ENCODE data around the gene P2RX1.

Gene P2RX1

GRCh38 chr17:3921502-3922319, 5.4 kb upstream of the P2RX1 start:
- Histone ChIP-seq H3K36me3 (replicated peaks; ENCODE audit: insufficient read depth, low read length) (no peaks in the 10 kb centered on the region), H2AFZ (ENCODE audit: low read length) (no peak overlapping the region), H3K9me3 (replicated peaks; ENCODE audit: insufficient read depth, low read length) (no peaks in the 10 kb centered on the region), H3K79me2 (ENCODE audit: low read length) (no peaks in the 10 kb centered on the region), H4K20me1 (ENCODE audit: insufficient read depth, low read length) (no peaks in the 10 kb centered on the region), H3F3A (ENCODE audit: insufficient read depth, low read length) (peaks cover 22% of the 10 kb centered on the region; the same call in 1 of the 2 replicates), H3K9me2 (replicated peaks; ENCODE audit: insufficient read depth, low read length) (no peaks in the 10 kb centered on the region), H3K27me3 (replicated peaks; ENCODE audit: insufficient read depth, low read length) (no peaks in the 10 kb centered on the region), H3K4me2 (ENCODE audit: low read depth, low read length) (no peak overlapping the region), H3K9ac (ENCODE audit: low read length) (no peak overlapping the region), H3K4me3 (ENCODE audit: low read length) (no peak overlapping the region), H3K27ac (ENCODE audit: low read length) (no peak overlapping the region), H3K4me1 (ENCODE audit: low read length) (peaks cover 7% of the 10 kb centered on the region)
- no peak for TF ChIP-seq EZH2 (optimal IDR thresholded peaks at IDR 0.05; ENCODE audit: low read depth, low read length)
- no peak for TF ChIP-seq CTCF (IDR thresholded peaks at IDR 0.05; ENCODE audit: low read length)
- no peak for TF ChIP-seq EZH2phosphoT487 (IDR thresholded peaks at IDR 0.05; ENCODE audit: low read length)
- no peak for DNase-seq

- peaks cover 2% of the 10 kb centered on the region for H3K79me2 ChIP-seq (ENCODE audit: low read length)
- H3K36me3 ChIP-seq (replicated peaks; ENCODE audit: insufficient read depth, low read length), result no peaks in the 10 kb centered on the region
- no peak overlapping the region for H2AFZ ChIP-seq (ENCODE audit: low read length)
- H4K20me1 ChIP-seq (ENCODE audit: insufficient read depth, low read length), result no peaks in the 10 kb centered on the region
- no peaks in the 10 kb centered on the region for H3K9me3 ChIP-seq (replicated peaks; ENCODE audit: insufficient read depth, low read length)
- no peak overlapping the region for H3K4me3 ChIP-seq (ENCODE audit: low read length)
- no peak overlapping the region for H3K4me2 ChIP-seq (ENCODE audit: low read depth, low read length)
- peaks cover 10% of the 10 kb centered on the region for H3K4me1 ChIP-seq (ENCODE audit: low read length)
- H3K27ac ChIP-seq (ENCODE audit: low read length), result no peak overlapping the region
- H3K9ac ChIP-seq (ENCODE audit: low read length), result no peak overlapping the region
- TF ChIP-seq EZH2phosphoT487 (IDR thresholded peaks at IDR 0.05; ENCODE audit: low read length) (no peak), EZH2 (optimal IDR thresholded peaks at IDR 0.05; ENCODE audit: low read depth, low read length) (no peak), CTCF (IDR thresholded peaks at IDR 0.05; ENCODE audit: low read length) (no peak)
- no peaks in the 10 kb centered on the region for H3K9me2 ChIP-seq (replicated peaks; ENCODE audit: insufficient read depth, low read length)
- H3K27me3 ChIP-seq (replicated peaks; ENCODE audit: insufficient read depth, low read length), result no peaks in the 10 kb centered on the region
- no peak for DNase-seq
- H3F3A ChIP-seq (ENCODE audit: insufficient read depth, low read length), result peaks cover 24% of the 10 kb centered on the region; the same call in 1 of the 2 replicates
Measured at GRCh38 chr17:3921006-3921405, 4.7 kb upstream of the P2RX1 start.

- no peak for TF ChIP-seq EZH2phosphoT487 (IDR thresholded peaks at IDR 0.05; ENCODE audit: low read length)
- no peak for TF ChIP-seq EZH2 (optimal IDR thresholded peaks at IDR 0.05; ENCODE audit: low read depth, low read length)
- TF ChIP-seq CTCF (IDR thresholded peaks at IDR 0.05; ENCODE audit: low read length), result no peak
- Histone ChIP-seq H4K20me1 (ENCODE audit: insufficient read depth, low read length) (no peaks in the 10 kb centered on the region), H3F3A (ENCODE audit: insufficient read depth, low read length) (peaks cover 30% of the 10 kb centered on the region), H3K9ac (ENCODE audit: low read length) (no peak overlapping the region), H3K79me2 (ENCODE audit: low read length) (peaks cover 21% of the 10 kb centered on the region), H3K27ac (ENCODE audit: low read length) (no peak overlapping the region), H3K4me2 (ENCODE audit: low read depth, low read length) (no peak overlapping the region), H3K9me2 (replicated peaks; ENCODE audit: insufficient read depth, low read length) (no peaks in the 10 kb centered on the region), H3K4me1 (ENCODE audit: low read length) (peaks cover 10% of the 10 kb centered on the region), H2AFZ (ENCODE audit: low read length) (no peak overlapping the region), H3K9me3 (replicated peaks; ENCODE audit: insufficient read depth, low read length) (no peaks in the 10 kb centered on the region), H3K36me3 (replicated peaks; ENCODE audit: insufficient read depth, low read length) (no peaks in the 10 kb centered on the region), H3K4me3 (ENCODE audit: low read length) (no peak overlapping the region), H3K27me3 (replicated peaks; ENCODE audit: insufficient read depth, low read length) (no peaks in the 10 kb centered on the region)
- DNase-seq, result no peak
Measured at GRCh38 chr17:3919123-3919624, 2.9 kb upstream of the P2RX1 start.

All from MM.1S (cell line).